Measurements from ENCODE around the gene KBTBD13. TPM values are rescaled to one million over a fixed set of nuclear protein-coding genes. Genes with fewer than 3 reads are reported as not detected.

KBTBD13 gene
- total and polyA plus RNA-seq, 12 donors = not detected

DNA sequence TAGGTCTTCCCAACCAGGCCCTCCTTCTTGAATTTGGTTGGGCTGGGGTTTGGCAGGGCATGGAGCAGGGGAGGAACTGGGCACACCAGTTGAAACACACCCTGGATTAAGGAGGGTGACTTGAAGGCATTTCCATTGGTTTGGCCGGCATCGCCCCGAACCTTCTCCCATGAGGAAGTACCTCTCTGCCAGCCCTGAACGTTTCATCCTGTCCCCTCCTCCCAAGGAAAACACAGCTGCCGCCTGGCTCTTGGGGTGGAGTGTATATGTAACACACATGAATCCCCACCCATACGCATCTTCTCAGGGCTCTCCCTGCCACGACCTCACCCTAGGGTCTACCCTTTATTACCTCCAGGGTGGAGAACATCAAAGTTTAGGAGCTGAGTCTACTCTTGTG, 23.9 kb downstream of the KBTBD13 start:
- intact Hi-C loops (cut with DNase I) = loop anchor here in 1 of 2 donors (10.0 kb wide), 1 partner anchor 46 kb away; no protein-coding TSS in a partner anchor
- Histone ChIP-seq H3K36me3 (replicated peaks in 1 of 2) (peaks cover 0 to 31% of the 10 kb centered on the region in 2 donors), H3K27ac (no peak overlapping the region), H3K27me3 (no peaks in the 10 kb centered on the region), H3K9me3 (replicated peaks in 1 of 3) (no peaks in the 10 kb centered on the region), H3K4me3 (no peak overlapping the region), H3K4me1 (replicated peaks in 1 of 2) (peaks cover 0 to 2% of the 10 kb centered on the region in 2 donors)
- DNase-seq = peak in 2 of 7 donors; percentile 13 to 47
- WGBS, 4 donors = 60 to 88% (median 82%) methylated on average over 6 to 7 of the region's 7 CpGs
- TF ChIP-seq POLR2A (IDR thresholded peaks at IDR 0.05) = no peak
- TF ChIP-seq, protein P1, sequence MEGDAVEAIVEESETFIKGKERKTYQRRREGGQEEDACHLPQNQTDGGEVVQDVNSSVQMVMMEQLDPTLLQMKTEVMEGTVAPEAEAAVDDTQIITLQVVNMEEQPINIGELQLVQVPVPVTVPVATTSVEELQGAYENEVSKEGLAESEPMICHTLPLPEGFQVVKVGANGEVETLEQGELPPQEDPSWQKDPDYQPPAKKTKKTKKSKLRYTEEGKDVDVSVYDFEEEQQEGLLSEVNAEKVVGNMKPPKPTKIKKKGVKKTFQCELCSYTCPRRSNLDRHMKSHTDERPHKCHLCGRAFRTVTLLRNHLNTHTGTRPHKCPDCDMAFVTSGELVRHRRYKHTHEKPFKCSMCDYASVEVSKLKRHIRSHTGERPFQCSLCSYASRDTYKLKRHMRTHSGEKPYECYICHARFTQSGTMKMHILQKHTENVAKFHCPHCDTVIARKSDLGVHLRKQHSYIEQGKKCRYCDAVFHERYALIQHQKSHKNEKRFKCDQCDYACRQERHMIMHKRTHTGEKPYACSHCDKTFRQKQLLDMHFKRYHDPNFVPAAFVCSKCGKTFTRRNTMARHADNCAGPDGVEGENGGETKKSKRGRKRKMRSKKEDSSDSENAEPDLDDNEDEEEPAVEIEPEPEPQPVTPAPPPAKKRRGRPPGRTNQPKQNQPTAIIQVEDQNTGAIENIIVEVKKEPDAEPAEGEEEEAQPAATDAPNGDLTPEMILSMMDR (IDR thresholded peaks at IDR 0.05) = no peak

DNA sequence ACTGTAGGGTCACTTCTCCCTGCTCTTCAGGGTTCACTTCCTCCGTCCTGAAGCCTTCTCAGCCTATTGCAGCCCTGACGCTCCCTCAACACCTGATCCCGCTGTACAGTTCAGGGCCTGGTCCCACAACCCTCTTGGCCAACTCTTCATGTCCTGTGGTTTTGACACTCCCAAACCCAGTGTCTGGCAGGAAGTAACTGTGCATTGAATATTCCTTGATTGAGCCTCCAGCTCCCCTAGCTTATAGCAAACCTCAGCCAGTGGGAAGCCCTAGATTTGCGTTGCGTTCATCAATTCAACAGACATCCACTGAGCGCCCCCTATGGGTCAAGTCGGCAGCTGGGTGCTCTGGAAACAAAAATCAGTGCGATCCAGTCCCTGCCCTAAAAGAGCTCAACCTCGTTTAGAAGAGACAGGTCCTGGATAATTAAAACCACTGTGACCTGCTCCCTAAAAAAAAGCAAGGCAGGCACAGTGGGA, 24.9 kb downstream of the KBTBD13 start:
- no peak for TF ChIP-seq POLR2A (IDR thresholded peaks at IDR 0.05)
- TF ChIP-seq, protein P1 (IDR thresholded peaks at IDR 0.05) = peak; percentile 65 to 71 (median 69)
- intact Hi-C loops (cut with DNase I) = loop anchor here in 1 of 2 donors (10.0 kb wide), 1 partner anchor 47 kb away; no protein-coding TSS in a partner anchor
- Histone ChIP-seq H3K4me3 (no peak overlapping the region), H3K9me3 (replicated peaks in 1 of 3) (no peaks in the 10 kb centered on the region), H3K4me1 (replicated peaks in 1 of 2) (no peaks in the 10 kb centered on the region), H3K27ac (no peak overlapping the region), H3K36me3 (replicated peaks in 1 of 2) (peaks cover 0 to 41% of the 10 kb centered on the region in 2 donors), H3K27me3 (no peaks in the 10 kb centered on the region)
- WGBS, 4 donors = 31 to 38% (median 35%) methylated on average over 9 of the region's 9 CpGs
- peak; percentile 61 to 86 (median 69) for DNase-seq

DNA sequence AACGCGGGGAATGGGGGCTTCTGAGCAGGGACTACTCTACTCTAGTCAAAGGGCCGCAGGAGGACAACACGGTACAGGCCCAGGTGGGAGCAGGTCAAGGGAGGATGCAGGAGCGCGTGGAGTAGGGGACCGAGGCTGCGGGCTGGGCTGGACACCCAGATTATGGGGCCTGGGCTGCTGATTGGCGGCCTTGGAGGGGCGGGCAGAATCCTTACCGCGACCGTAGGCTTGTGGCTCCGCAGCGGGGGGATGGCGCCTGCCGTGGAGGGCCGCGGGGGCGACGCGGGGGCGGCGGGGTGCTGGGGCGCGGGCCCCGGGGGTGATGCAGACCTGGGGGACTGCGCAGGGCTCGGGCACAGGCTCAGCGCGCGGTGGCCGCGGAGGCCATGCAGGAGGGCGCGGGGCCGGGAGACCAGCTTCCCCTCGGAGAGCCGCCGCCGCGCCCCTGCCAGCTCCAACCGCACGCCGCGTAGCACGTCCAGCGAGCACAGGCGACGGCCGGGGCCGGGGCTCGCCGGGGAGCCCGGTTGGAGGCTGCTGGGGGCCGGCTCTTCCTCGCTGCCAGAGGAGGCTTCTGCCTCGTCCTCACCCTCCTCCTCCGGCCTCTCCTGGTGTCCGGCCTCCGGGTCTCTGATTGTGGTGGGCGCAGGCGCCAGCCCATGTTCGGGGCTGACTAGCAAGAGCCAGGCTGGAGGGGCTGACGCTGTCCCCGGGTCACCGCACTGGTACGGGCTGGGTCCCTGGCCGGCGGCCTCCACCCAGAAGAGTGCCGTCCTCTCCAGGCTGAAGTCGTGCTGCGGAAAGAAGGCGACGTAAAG, 25.6 kb downstream of the KBTBD13 start:
- DNase-seq = peak in 1 of 7 donors; percentile 20
- H3K4me1 ChIP-seq (replicated peaks in 1 of 2) = no peaks in the 10 kb centered on the region
- intact Hi-C loops (cut with DNase I) = loop anchor here in 1 of 2 donors (10.0 kb wide), 1 partner anchor 47 kb away; no protein-coding TSS in a partner anchor
- no peak overlapping the region for H3K27ac ChIP-seq
- TF ChIP-seq, protein P1 (IDR thresholded peaks at IDR 0.05) = no peak
- no peak for TF ChIP-seq POLR2A (IDR thresholded peaks at IDR 0.05)
- no peak overlapping the region for H3K4me3 ChIP-seq
- 67 to 80% (median 77%) methylated on average over 20 to 75 of the region's 75 CpGs for WGBS, 4 donors
- no peaks in the 10 kb centered on the region for H3K27me3 ChIP-seq
- H3K36me3 ChIP-seq (replicated peaks in 1 of 2) = peaks cover 0 to 38% of the 10 kb centered on the region in 2 donors
- no peaks in the 10 kb centered on the region for H3K9me3 ChIP-seq (replicated peaks in 1 of 3)

DNA sequence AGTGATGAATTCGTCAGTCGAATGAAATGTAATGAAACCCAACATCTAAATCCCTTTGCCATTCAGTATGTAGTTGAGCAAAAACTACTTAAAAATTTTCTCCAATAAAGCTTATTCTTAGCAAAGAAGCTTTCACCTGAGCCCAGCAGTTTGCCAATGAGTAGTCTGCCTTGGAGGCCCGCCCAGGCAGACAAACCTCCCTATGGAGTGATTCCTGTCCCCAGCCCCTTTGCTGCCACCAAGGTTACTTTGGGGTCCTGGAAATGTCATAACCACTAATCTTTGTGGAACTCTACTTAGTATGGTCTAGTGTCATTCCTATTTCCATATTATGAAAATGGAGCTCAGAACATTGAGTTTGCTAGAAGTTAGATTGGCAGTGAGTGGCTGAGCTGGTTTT, 26.4 kb downstream of the KBTBD13 start:
- Histone ChIP-seq H3K4me1 (replicated peaks in 1 of 2) (no peaks in the 10 kb centered on the region), H3K27ac (no peak overlapping the region), H3K36me3 (replicated peaks in 1 of 2) (peaks cover 0 to 30% of the 10 kb centered on the region in 2 donors), H3K27me3 (no peaks in the 10 kb centered on the region), H3K9me3 (replicated peaks in 1 of 3) (no peaks in the 10 kb centered on the region), H3K4me3 (no peak overlapping the region)
- no peak for DNase-seq
- 96 to 98% (median 97%) methylated on average over 3 of the region's 3 CpGs for WGBS, 4 donors
- intact Hi-C loops (cut with DNase I) = loop anchor here in 1 of 2 donors (10.0 kb wide), 1 partner anchor 48 kb away; no protein-coding TSS in a partner anchor
- TF ChIP-seq POLR2A (IDR thresholded peaks at IDR 0.05) = no peak
- TF ChIP-seq, protein P1 (IDR thresholded peaks at IDR 0.05) = no peak
